DMS114 treated with DMSO at 0.1 percent for 48 hours (cell line): Measurements from ENCODE around the gene PCGF1.
A peak's percentile ranks its signal among the peaks of the same experiment; 100 is the strongest.
"Not testable (repeated sequence)": the region's sequence is repeated elsewhere in the genome, so short reads cannot be mapped to it uniquely, and the experiment has no call there.

ENCODE experiments used
- DNase-seq: peaks from one replicate; lab custom pipeline; 2025; ENCODE audit not compliant: unreplicated experiment; lab: John Stamatoyannopoulos, UW

Gene PCGF1

GRCh38 chr2:74474481-74474880, 33.0 kb downstream of the PCGF1 start:
- DNase-seq, result no peak

- no peak for DNase-seq
Measured at GRCh38 chr2:74472945-74473258, 34.6 kb downstream of the PCGF1 start.

- DNase-seq, result peak; percentile 88
Measured at GRCh38 chr2:74472086-74472944, 35.2 kb downstream of the PCGF1 start, which contains the start of gene MRPL53. Gene MRPL53 (minus strand): TSS chr2:74472680. CDS start chr2:74472660, 20 bp downstream.

GRCh38 chr2:74471332-74472065, 36.0 kb downstream of the PCGF1 start:
- no peak for DNase-seq

- DNase-seq, result not testable (repeated sequence)
Measured at GRCh38 chr2:74470742-74471141, 36.8 kb downstream of the PCGF1 start.

- DNase-seq, result no peak
Measured at GRCh38 chr2:74464406-74464805, 43.1 kb downstream of the PCGF1 start.

- no peak for DNase-seq
Measured at GRCh38 chr2:74462786-74463105, 44.7 kb downstream of the PCGF1 start.

GRCh38 chr2:74462054-74462785, 45.3 kb downstream of the PCGF1 start:
- DNase-seq, result no peak

GRCh38 chr2:74461187-74462053, 46.1 kb downstream of the PCGF1 start:
- no peak for DNase-seq

- DNase-seq, result not testable (repeated sequence)
Measured at GRCh38 chr2:74460187-74460586, 47.3 kb downstream of the PCGF1 start.

- DNase-seq, result not testable (repeated sequence)
Measured at GRCh38 chr2:74459503-74460118, 47.9 kb downstream of the PCGF1 start.

GRCh38 chr2:74458938-74459363, 48.5 kb downstream of the PCGF1 start:
- no peak for DNase-seq

- peak; percentile 100 for DNase-seq
Measured at GRCh38 chr2:74458132-74458937, 49.2 kb downstream of the PCGF1 start, which contains the start of gene WBP1. Gene WBP1 (plus strand): TSS chr2:74458438. CDS start chr2:74458603, 165 bp downstream.

- DNase-seq, result no peak
Measured at GRCh38 chr2:74457549-74458131, 49.9 kb downstream of the PCGF1 start.

- DNase-seq, result no peak
Measured at GRCh38 chr2:74457129-74457548, 50.4 kb downstream of the PCGF1 start.
